Measurements from ENCODE around the gene GREB1.

Gene GREB1

DNA sequence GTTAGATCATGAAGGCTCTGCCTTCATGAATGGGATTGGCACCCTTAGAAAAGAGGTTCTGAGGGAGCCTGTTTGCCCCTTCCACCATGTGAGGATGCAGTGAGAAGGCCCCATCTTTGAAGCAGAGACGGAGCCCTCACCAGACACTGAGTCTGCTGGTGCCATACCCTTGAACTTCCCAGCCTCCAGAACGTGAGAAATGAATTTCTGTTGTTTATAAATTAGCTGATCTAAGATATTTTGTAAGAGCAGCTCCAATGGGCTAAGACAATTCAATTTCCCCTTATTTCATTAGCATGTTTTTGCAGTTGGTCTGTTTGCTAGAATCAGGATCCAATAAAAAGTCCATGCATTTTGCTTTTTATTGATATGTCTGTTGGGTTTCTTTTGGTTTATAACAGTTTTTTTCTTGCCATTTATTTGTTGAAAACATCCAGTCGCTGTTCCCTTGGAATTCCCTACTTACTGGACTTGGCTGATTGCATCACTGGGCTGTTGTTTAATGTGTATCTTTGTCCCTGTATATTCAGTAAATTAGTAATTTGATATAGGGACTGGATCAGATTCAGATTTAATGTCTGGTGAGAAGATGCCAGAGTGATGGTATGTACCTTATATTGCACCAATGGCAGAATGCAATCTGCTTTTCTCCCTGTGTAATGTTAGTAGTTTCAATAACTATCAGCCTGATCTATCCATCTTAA is 24.0 kb upstream of the GREB1 start:
- DNase-seq, result no peak

DNA sequence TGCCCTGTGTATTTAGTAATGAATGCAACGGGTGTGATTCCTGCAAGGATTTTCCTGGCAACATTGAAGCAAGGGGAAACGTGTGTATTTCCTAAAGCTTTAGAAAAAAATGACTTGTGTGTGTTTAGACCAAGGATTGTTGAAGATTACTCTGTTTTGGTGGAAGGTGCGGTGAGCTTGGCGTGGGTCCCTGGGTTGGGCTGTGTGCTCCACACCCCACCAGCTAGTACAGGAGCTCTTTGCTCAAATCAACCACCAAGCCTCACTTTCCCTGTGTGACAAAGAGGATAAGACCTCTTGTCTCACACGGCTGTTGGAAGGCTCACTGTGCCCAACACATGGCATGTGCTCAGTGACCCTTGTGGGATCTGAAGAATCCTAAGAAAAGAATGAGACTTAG is 21.4 kb upstream of the GREB1 start:
- DNase-seq, result no peak

DNA sequence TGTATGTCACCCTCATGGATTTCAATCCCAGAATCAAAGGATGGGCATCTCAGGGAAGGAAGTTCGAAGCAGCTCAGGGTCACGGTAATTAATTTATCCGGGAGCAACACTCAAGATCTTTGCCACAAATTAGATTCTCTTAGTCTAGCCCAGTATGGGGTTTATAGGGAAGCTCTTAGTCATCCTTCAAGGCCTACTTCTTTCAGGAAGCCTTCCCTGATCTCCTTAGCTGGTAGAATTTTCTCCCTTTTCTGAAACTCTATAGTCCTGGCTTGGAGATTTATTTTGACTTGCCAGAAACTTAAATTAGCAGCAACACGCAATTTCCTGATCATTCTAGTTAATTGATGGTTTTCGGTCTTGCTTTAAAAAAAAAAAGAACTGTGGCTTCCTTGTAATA is 20.5 kb upstream of the GREB1 start:
- no peak for DNase-seq

DNA sequence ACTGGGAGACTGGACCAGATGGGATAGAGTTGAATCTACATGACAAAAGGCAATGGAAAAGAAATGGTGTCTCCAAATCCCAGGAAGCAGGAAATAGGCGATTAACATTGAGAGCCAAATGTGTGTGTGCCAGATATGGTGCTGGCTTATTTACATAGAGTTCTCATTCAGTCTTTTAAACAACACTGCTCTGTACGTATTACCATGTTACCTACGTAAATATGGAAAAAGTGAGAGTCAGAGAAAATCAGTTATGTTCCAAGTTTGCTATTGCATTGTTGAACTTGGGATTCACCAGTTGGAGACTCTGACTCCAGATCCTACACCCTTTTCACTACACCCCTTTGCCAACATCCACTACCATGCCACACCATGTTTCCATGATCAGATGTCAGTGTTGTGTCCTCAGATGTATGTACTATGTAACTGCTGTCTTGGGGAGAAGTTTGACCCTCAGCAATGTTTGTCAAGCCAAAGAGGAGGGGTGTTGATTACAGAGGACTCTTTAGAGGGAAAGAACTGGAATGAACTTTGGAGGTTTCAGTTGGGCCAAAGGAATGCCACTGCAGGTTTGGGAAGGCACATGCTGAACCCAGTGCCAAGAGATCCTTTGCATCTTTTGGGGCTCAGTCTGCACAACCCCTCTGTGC is 19.6 kb upstream of the GREB1 start:
- DNase-seq, result no peak

DNA sequence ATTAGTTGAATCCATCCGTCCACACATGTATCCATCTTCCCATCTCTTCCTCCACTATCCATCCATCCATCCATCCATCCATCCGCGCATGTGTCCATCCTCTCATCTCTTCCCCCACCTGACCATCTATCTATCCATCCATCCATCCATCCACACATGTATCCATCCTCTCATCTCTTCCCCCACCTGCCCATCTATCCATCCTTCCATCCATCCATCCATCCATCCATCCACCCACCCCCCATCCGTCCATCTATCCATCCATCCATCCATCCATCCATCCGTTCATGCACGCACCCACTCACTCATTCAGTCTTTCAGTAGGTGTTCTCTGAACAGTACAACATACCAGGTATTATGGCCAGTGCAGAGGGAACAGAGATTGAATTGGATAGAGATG is 18.9 kb upstream of the GREB1 start:
- no peak for DNase-seq

DNA sequence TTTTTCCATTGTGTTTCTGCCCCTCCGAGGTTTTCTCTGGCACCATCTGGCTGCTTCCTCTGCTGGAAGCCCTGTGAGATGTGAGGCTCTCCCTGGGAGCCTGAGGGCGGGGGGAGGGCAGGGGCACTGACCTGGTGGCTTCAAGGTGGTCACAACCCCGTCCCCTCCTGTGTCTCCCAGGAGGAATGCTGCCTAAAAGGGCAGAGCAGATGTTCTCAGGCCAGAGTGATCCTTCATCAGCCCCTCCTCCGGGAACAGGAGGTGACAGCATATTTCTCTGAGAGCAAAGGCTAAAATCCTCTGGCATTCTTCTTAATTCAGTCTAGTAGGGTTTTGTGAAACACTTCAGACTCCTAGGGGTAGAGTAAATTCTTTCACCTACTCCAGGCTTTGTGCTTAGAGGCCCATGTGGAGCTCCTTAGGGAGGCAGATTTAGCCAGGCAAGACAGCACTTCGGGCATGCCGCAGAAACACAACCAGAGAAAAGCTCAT is 18.3 kb upstream of the GREB1 start:
- DNase-seq, result no peak

DNA sequence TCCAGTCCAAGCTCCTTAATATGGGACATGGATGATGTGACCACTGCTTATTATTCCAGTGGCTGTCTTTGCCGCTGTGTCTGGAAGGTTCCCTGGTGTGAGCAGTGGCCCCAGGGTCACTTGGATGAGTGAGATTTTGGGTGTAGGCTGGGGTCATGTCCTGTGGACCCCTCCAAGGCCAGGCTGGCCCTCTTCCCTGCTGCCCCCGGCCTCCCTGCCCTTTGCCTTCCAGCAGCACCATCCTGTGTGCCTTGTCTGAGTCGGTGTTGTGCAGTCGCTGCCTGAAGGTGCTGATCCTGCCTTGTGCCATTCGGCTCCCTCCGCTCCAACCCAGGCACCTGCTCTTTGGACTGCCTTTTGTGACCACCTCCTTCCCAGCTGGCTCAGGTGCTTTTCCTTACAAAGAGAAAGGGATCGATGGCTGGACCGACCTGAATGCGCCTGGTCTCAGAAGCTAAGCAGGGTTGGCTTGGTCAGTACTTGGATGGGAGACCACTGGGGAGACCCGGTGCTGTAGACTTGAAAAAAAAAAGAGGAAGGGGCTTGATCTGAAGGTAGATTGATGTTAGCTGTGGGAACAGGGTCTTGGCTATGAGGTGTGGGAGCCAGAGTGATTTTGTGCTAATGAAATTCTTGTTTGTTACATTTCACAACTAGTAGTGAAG is 16.7 kb upstream of the GREB1 start:
- DNase-seq, result no peak

DNA sequence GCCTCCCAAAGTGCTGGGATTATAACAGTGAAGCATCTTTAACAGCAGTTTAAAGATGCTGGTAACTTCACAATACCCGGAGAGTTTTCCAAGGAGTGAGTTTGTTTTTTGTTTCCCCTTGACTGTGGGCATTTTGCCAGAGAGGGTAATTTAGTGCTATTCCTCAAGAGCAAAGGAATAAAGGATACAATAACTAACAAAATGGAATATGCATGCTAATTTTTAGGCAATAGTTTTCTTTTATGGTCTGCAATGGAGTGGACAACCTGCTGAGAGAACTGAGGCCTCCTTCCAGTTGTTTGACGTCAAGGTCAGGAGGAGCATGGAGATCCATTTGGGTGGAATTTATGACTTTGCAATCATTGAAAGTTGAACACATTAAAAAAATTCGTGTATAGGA is 15.9 kb upstream of the GREB1 start:
- peak in 1 of 3 experiments; percentile 14 for DNase-seq

DNA sequence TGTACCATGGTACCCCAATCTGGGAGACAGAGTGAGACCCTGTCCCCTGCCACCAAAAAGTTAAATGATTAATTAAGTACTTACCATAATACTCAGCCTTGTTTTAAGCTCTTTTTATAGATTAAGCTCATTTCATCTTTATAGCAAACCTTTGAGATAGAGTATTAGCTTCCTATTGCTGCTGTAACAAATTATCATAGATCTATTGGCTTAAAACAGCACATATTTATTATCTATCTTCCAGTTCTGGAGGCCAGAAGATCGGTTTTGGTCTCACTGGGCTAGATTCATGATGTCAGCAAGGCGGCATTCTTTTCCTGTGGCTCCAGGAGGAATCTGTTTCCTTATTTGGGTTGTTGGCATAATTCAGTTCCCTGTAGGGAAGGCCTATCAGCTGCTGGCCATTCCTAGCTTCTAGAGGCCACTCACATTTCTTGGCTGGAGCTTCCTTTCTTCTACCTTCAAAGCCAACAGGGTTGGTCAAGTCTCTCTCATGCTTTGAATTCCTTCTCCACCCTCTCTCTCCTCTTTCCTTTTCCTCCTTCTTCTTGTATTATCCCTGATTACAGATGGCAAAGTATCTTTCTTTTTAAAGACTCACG is 13.7 kb upstream of the GREB1 start:
- DNase-seq, result no peak

DNA sequence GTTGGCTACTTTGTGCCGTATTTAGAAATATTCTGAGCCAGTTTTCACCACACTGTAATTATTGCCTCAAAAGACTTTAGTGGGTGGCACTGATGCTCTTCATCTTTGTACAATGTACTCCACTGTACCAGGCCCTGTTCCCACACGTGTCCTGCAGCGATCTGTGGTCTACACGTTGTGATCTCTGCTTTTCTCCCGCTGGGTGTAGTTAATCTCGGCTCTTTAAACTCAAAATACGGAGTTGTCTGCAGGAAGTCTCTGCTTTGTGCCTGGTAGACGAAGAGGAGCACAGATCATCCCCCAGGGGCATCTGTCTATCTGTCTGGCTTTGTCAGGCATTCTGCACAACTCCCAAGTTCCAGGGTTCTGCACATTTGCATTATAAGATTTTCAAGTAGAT is 12.1 kb upstream of the GREB1 start:
- DNase-seq, result no peak

DNA sequence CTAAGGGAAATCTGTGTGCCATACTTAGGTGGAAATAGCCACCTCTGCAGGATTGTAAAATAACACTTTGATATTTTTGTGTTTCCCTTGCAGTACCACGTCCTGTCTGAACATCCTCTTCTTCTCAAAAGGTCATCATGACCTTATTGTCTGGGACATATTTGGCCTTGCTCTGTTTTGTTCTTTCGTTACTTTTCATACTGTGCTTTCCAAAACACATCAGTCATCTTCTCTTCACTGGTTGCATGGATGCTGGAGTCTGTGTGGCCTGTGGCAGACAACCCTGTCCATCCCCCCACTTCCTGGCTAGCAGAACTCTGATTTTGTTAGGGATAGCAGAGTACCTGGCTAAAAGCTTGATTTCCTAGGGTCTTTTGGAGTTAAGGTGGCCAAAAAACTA is 9.4 kb upstream of the GREB1 start:
- DNase-seq, result no peak

DNA sequence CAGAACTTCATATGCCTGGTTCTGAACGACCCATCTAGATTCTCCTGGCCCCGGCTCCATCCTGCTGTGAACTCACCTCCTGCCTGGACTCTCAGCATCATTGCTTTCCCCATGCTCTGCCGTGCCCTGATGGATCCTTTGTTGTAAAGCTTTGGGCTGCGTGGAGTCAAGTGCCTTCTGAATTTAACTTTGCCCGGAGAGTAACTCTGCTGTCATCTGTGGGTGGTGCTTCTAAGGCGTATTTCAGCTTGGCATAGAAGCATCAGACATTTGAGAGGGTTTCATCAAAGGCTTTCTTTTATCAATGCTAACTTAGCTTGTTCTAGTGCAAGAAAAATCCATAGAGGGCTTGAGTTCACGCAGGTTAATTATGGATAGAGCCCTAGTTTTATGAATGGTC is 8.1 kb upstream of the GREB1 start:
- DNase-seq, result no peak

DNA sequence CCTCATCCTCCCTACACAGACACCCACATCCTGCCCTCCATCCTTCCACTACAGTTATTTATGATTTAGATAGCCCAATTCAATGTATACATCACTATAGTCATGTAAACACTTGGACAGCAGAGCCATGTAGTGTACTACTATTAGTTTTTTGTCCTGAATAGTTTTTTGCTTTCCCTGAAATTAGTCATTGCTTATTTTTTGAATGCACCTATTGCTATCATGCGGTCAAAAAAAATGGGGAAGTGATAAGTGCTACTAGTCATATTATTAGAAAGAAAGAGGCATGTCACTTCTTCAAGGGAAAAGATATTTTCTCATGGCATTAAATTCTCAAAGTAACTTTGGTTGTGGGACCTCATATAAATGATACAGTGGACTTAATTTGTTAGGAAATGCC is 6.8 kb upstream of the GREB1 start:
- DNase-seq, result no peak

DNA sequence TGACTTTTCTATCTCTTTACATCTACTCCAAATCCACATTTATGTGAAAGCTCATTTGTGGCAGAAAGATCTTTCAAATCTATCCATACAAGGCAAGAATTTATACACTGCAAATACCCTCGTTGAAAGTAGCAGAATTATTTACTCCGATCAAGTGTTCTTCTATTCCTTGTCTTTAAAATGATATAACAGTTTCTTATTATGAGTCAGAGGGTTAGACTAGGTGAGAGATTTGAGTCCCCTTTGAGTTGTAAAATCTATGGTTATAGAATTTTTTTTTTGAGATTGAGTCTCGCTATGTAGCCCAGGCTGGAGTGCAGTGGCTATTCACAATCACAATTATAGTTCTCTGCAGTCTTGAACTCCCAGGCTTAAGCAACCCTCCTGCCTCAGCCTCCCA is 5.6 kb upstream of the GREB1 start:
- DNase-seq, result no peak

DNA sequence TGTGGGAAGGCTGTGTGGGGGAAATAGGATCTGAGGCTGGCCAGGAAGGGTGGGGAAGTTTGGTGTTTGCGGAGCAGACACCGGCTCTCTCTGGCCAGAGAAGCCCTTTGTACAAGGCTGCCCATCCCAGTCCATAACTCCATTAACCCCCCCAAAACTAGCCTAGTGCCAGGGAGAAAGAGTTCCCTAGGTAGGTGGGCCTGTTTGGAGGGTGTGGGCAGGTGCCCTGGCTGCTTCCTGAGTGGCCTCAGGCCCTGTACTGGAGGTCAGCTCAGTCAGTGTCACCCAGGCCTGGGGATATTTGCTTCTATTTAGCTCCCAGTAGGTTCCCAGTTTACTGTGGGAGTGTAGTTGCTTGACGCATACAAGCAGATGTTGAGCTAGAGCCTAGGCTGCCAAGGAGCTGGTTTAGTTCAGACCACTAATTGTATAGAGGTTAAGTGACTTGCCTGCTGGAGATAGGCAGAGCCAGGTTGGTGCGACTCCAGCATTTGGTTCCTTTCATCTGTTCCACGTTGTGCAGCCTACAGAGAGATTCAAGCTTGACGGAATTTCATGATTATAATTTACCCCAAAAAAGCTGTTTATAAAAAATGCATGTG is 2.9 kb upstream of the GREB1 start:
- DNase-seq, result no peak

DNA sequence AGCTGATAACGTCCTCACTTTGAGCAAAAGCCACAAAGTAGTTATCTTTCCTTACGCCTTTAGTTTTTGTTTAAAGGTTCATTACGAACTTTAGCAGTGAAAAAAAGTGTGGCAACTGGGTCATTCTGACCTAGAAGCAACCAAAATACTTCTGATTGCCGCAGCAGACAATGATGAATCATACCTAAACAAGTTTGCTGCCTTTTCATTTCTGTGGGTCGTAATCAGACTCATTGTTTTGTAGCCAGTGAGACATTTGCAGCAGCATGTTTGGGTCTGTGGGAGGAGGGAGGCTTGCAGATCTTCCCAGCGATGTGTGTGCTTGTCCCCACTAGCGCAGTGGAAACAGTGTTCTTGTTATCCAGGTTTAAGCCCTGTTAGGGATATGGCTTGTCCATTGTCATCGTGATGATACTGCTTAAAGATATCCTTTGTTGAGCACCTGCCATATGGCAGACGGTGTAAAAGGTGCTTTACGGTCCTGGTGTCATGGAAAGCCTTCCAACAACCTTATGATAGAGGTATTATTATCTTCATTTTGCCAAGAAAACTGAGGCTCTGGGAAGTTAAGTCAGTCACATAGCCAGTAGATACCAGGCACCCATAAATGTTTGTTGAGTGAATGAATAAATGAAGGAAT is 1.3 kb upstream of the GREB1 start:
- no peak for DNase-seq

DNA sequence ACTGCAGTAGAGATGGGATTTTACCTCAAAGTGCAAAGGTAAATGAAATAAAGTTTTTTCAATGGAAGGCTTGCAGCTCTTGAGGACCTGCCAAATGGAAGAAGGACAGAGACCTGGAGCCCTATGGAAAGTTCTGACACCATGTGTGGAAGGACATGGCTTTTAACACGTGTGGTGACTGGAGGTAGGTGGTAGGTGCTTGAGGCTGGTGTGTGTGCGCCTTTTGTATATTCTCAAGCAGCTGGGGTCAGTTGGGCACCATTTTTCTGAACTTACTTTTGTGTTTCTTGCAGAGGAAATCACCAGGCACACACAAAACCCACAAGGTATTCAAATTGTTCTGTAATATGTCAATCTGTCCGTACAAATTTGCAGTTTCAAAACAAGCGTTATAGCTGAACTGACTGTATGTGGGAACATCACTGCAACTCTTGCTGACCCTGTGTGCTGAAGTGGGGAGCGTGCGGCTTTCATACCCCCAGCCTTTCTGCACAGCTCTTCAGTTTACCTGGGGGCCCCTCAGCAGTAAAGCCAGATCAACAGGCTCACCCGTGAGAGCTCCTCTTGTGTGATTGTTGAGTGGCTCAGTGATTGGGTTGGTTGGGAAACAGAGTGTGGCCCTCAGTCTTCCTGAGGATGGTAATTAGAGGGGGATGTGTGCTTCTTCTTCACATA is 363 bp downstream of the GREB1 start:
- no peak for DNase-seq

DNA sequence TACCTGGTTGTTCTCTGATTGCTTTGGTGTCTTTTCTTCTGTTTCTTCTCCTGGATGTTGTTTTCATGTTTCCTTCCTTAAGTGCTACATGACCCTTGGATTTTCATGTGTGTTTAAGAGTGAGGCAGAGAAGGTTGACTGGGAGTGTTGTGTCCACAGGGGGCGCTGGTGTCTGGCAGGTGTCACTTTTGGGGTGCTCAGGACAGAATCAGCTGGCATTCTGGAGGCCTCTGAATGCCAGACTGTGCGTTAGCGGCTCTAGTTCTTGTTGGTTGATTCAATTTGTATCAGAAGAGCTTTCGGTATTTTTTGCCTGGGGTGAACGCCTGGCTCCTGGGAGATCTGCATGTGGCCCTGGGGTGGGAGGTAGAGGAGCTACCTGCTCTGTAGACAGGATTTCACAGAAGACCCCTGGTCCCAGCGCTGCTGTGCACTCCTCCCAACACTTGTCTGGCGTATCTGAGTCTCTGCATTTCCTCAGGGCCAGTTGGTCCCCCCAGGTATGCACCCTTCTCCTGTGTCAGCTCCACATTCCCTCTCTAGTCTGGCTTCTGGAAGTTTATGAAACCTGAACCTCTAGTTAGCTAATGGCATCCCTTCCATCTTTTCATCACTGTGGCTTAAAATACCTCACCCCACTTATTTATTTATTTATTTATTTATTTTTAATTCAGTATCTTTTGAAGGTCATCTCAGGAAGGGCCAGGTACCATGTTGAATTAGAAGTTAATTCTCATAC is 1.1 kb downstream of the GREB1 start:
- DNase-seq, result no peak

DNA sequence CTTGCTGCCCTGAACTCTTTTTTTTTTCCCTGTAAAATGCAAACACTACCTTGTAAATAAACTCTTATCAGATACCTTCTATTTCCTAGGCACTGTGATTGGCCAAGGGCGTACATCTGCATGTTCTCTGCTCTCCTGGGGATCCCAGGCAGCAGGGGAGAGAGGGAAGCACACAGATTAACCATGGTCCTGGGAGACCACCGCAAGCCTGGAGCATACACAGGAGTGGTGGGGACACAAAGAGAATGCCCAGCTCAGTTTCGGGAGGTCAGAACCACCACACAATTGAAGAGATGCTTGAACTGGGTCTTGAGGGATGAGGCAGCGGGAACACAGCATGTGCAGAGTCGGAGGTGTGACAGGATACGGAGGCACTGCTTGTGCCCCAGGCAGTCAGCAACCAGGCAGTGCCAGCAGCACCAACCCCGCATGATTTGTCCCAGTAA is 2.1 kb downstream of the GREB1 start:
- peak in 2 of 3 experiments; percentile 62 to 72 for DNase-seq

DNA sequence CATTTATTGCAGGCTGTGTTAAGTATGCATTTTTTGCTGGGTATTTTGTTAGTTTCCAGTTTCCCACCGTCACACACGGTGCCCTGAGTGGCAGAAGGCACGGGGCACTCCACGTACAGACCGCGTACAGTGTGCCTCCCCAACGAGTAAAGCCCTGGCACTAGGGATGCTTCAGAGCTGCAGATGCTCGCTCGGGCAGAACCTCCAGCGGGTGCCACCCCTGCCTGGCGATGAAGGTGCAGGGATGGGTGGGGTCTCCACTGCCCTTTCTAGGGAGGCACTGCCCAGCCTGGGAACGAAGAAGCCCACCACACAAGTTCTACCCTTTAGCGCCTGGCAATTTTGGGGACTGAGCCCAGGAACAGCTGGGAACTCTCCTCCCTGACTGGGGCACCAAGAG is 4.1 kb downstream of the GREB1 start:
- DNase-seq, result peak in 1 of 3 experiments; percentile 12
